HCT116 (cell line): ENCODE measurements around the gene TLE6. TPM values are rescaled to one million over a fixed set of nuclear protein-coding genes. Genes with fewer than 3 reads are reported as not detected.

Experiments used
- ATAC-seq: fragments of 200-7000 bp; cut with Tn5 transposase; 2 replicates; pipeline ENCODE4 v1.9.1; 2020; ENCODE audit warnings: mild to moderate bottlenecking, moderate library complexity
- BruUV-seq: library from RNA; stranded (reverse); fragments of 400-500 nt; replicated peaks from 2 replicates; lab custom pipeline; 2021; lab: Mats Ljungman, UMichigan
- CTCF ChIA-PET: fragments of 300-600 bp; sonication (Branson Sonifier 250); formaldehyde crosslinking; loops from one replicate; lab custom pipeline; 2021; ENCODE audit warnings: antibody characterized with exemption; lab: Charles Lee
- POLR2A ChIA-PET: fragments of 300-600, 350-600 bp; sonication (Branson Sonifier 250); formaldehyde crosslinking; loops from one replicate; lab custom pipeline; 2021; ENCODE audit warnings: antibody characterized with exemption; lab: Charles Lee
- RAD21 ChIA-PET, 2 experiments: fragments of 300-600 bp; sonication (Branson Sonifier 250); formaldehyde crosslinking; loops; one replicate each; lab custom pipeline; 2023; ENCODE audit warnings: low total read pairs in 2 of 2; ENCODE audit not compliant: uncharacterized antibody in 2 of 2, unreplicated experiment in 2 of 2, low non-redundant PET in 1 of 2; lab: Charles Lee
- DNase-seq: peaks from one replicate; pipeline ENCODE4 v3.0.0-alpha.2; 2010; ENCODE audit warnings: low read depth, low spot score
- H2AFZ ChIP-seq: fragments of 200-600 bp; shearing (Covaris generic), sonication (generic); 2 replicates; pipeline ENCODE4 v1.6.1; 2017; ENCODE audit warnings: low read depth, mixed run types, mixed read lengths, antibody characterized with exemption, low read length; ENCODE audit not compliant: poor library complexity, severe bottlenecking
- H3K27ac ChIP-seq: 2 replicates; pipeline ENCODE4 v1.5.1; 2012; ENCODE audit warnings: low read depth, low read length
- H3K27me3 ChIP-seq: fragments of 200-600 bp; sonication (generic); 2 replicates; pipeline ENCODE4 v1.6.1; 2016; ENCODE audit warnings: mixed run types, low read length, mixed read lengths; ENCODE audit not compliant: insufficient read depth
- H3K36me3 ChIP-seq, 2 experiments: fragments of 200-500 bp in 1 of 2; fragments of 200-600 bp in 1 of 2; sonication (Bioruptor generic) in 1 of 2; sonication (generic) in 1 of 2; 2 replicates each; pipeline versions ENCODE4 v1.5.1 to v1.6.1; 2014 to 2016; ENCODE audit warnings: low read length in 2 of 2, inconsistent platforms in 1 of 2, mixed read lengths in 1 of 2, mixed run types in 1 of 2; ENCODE audit not compliant: insufficient read depth in 2 of 2, control insufficient read depth in 1 of 2
- H3K4me1 ChIP-seq, 2 experiments: fragments of 200-600 bp in 1 of 2; sonication (generic) in 1 of 2; 2 replicates each; pipeline versions ENCODE4 v1.5.1 to v1.6.1; 2012 to 2017; ENCODE audit warnings: low read length in 2 of 2, inconsistent platforms in 1 of 2, mild to moderate bottlenecking in 1 of 2, mixed read lengths in 1 of 2, mixed run types in 1 of 2, moderate library complexity in 1 of 2; ENCODE audit not compliant: insufficient read depth in 2 of 2, control insufficient read depth in 1 of 2
- H3K4me2 ChIP-seq: fragments of 200-600 bp; sonication (generic); 2 replicates; pipeline ENCODE4 v1.6.1; 2017; ENCODE audit warnings: mixed run types, low read length, mixed read lengths
- H3K4me3 ChIP-seq, 2 experiments: fragments of 200-600 bp in 1 of 2; sonication (generic) in 1 of 2; replicated peaks in 1 of 2; 2 replicates each; pipeline ENCODE4 v1.5.1; 2011 to 2016; ENCODE audit warnings: low read length in 2 of 2, control low read depth in 1 of 2, low read depth in 1 of 2, mild to moderate bottlenecking in 1 of 2, mixed read lengths in 1 of 2, mixed run types in 1 of 2
- H3K79me2 ChIP-seq: fragments of 200-600 bp; sonication (generic); 2 replicates; pipeline ENCODE4 v1.6.1; 2017; ENCODE audit warnings: mild to moderate bottlenecking, mixed run types, low read length, moderate library complexity, mixed read lengths; ENCODE audit not compliant: insufficient read depth
- H3K9ac ChIP-seq: fragments of 200-600 bp; sonication (generic); 2 replicates; pipeline ENCODE4 v1.6.1; 2016; ENCODE audit warnings: low read length, mixed read lengths
- H3K9me2 ChIP-seq: fragments of 200-600 bp; sonication (generic), shearing (Covaris generic); 2 replicates; pipeline ENCODE4 v1.6.1; 2017; ENCODE audit warnings: mixed run types, mild to moderate bottlenecking, moderate library complexity; ENCODE audit not compliant: insufficient read depth
- H3K9me3 ChIP-seq, 2 experiments: fragments of 200-500 bp in 1 of 2; fragments of 200-600 bp in 1 of 2; sonication (Bioruptor generic) in 1 of 2; sonication (generic) in 1 of 2; 2 replicates each; pipeline ENCODE4 v1.6.1; 2014 to 2017; ENCODE audit warnings: low read length in 2 of 2, mixed read lengths in 2 of 2, inconsistent platforms in 1 of 2, low read depth in 1 of 2, mild to moderate bottlenecking in 1 of 2, mixed run types in 1 of 2, moderate library complexity in 1 of 2; ENCODE audit not compliant: control insufficient read depth in 1 of 2, insufficient read depth in 1 of 2
- H4K20me1 ChIP-seq: fragments of 200-600 bp; sonication (generic), shearing (Covaris generic); 2 replicates; pipeline ENCODE4 v1.6.1; 2017; ENCODE audit warnings: mixed run types, mild to moderate bottlenecking, moderate library complexity; ENCODE audit not compliant: insufficient read depth
- EGR1 ChIP-seq: IDR thresholded peaks from 2 replicates; pipeline ENCODE4 v1.6.1; 2012; ENCODE audit warnings: low read depth
- EZH2phosphoT487 ChIP-seq: fragments of 200-600 bp; IDR thresholded peaks from 2 replicates; pipeline ENCODE4 v1.6.1; 2018; ENCODE audit warnings: antibody characterized with exemption, borderline replicate concordance
- POLR2A ChIP-seq: IDR thresholded peaks from 2 replicates; pipeline ENCODE4 v1.7.0; 2011; ENCODE audit warnings: borderline replicate concordance; ENCODE audit not compliant: insufficient read depth, insufficient read length; ENCODE audit errors: extremely low read depth
- RAD21 ChIP-seq: IDR thresholded peaks from 2 replicates; pipeline ENCODE4 v1.6.1; 2012; ENCODE audit warnings: low read depth, mild to moderate bottlenecking
- SIN3A ChIP-seq: IDR thresholded peaks from 2 replicates; pipeline ENCODE4 v1.6.1; 2012; ENCODE audit warnings: low read depth
- ZNF274 ChIP-seq: fragments of 200-500 bp; sonication (Bioruptor generic); IDR thresholded peaks from 2 replicates; pipeline ENCODE4 v1.6.1; 2014; ENCODE audit warnings: mild to moderate bottlenecking, low read depth, low read length, inconsistent platforms
- intact Hi-C: fragments of 100-400 bp; cut with micrococcal nuclease; formaldehyde crosslinking; loops from 2 replicates; pipeline ENCODE4 v1.10.0; 2022
- total RNA-seq: library from RNA; stranded (reverse); gene quantifications from one replicate; pipeline ENCODE4 v1.2.1, GENCODE V29; 2021; ENCODE audit not compliant: unreplicated experiment
- TF ChIP-seq, protein P1 (sequence below): IDR thresholded peaks from 2 replicates; pipeline ENCODE4 v1.6.1; 2011; ENCODE audit warnings: mild to moderate bottlenecking, low read length, moderate library complexity; ENCODE audit not compliant: insufficient replicate concordance; ENCODE audit errors: extremely low read depth
- TF ChIP-seq, protein P2 (sequence below): IDR thresholded peaks from 2 replicates; pipeline ENCODE4 v1.6.1; 2012
- TF ChIP-seq, protein P3 (sequence below), 3 experiments: fragments of 200-600 bp in 1 of 3; sonication (generic) in 1 of 3; IDR thresholded peaks in 2 of 3; conservative IDR thresholded peaks in 1 of 3; 2 replicates each; pipeline ENCODE4 v1.5.1; 2012 to 2017; ENCODE audit warnings: low read depth in 2 of 3, low read length in 2 of 3, antibody characterized with exemption in 1 of 3, borderline replicate concordance in 1 of 3, control low read depth in 1 of 3, mild to moderate bottlenecking in 1 of 3, mixed read lengths in 1 of 3, mixed run types in 1 of 3, moderate library complexity in 1 of 3; ENCODE audit not compliant: insufficient read depth in 1 of 3
- TF ChIP-seq, protein P4 (sequence below): IDR thresholded peaks from 2 replicates; pipeline ENCODE4 v1.6.1; 2012; ENCODE audit warnings: low read depth
- TF ChIP-seq, protein P5 (sequence below): IDR thresholded peaks from 2 replicates; pipeline ENCODE4 v1.6.1; 2012

Gene TLE6
- total RNA-seq, 1 experiment from 2014 or later, result 10.9 TPM

DNA sequence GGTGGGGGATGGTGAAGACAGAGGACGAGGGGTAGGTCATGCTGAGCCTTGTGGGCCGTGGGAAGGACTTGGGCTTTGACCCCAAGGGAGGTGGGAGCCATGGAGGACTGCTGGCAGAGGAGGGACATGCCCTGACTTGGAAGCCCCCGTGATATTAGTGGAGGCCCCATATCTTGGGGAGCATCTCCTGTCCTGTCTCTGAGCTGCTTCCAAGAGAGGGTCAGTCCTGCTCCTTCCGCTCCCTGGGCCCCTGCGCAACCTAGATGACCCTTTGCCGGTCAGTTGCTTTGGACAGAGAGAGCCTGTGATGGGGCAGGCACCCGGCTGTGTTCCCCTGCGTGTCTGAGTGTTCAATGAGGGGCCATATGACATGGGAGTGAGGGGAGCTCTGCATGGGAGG, 5.2 kb downstream of the TLE6 start (continued):
- TF ChIP-seq, protein P1, sequence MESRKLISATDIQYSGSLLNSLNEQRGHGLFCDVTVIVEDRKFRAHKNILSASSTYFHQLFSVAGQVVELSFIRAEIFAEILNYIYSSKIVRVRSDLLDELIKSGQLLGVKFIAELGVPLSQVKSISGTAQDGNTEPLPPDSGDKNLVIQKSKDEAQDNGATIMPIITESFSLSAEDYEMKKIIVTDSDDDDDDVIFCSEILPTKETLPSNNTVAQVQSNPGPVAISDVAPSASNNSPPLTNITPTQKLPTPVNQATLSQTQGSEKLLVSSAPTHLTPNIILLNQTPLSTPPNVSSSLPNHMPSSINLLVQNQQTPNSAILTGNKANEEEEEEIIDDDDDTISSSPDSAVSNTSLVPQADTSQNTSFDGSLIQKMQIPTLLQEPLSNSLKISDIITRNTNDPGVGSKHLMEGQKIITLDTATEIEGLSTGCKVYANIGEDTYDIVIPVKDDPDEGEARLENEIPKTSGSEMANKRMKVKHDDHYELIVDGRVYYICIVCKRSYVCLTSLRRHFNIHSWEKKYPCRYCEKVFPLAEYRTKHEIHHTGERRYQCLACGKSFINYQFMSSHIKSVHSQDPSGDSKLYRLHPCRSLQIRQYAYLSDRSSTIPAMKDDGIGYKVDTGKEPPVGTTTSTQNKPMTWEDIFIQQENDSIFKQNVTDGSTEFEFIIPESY, result no peak
- no peak for TF ChIP-seq ZNF274
- TF ChIP-seq SIN3A, result no peak

DNA sequence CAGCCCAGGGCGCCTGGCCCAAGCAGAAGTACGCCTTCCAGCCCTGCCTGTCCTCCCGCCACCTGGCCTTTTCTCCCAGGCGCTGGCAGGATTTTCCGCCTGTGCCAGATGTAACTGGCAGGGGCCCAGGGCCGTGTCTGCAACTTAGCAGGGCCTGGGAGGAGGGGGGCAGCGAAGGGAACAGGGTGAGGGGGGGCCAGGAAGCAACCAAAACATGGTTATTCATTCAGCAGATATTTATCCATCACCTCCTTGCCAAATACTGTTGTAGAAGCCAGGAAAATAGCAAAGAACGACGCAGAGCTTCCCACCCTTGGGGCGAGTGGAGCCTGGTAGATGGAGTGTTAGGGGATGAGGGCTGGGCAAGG, 5.6 kb downstream of the TLE6 start:
- Histone ChIP-seq H3K9ac (no peak overlapping the region), H4K20me1 (no peaks in the 10 kb centered on the region), H3K27ac (no peak overlapping the region), H3K9me2 (no peaks in the 10 kb centered on the region), H3K79me2 (no peaks in the 10 kb centered on the region), H3K36me3 (no peaks in the 10 kb centered on the region), H3K27me3 (no peaks in the 10 kb centered on the region), H2AFZ (no peak overlapping the region), H3K4me3 (no peak overlapping the region), H3K9me3 (no peaks in the 10 kb centered on the region), H3K4me2 (no peak overlapping the region), H3K4me1 (peaks cover 7 to 24% of the 10 kb centered on the region in 2 experiments)
- no TSS peak for BruUV-seq
- CTCF ChIA-PET, result no interaction called here
- DNase-seq (no peak), ATAC-seq (no peak)
- RAD21 ChIA-PET, result no interaction called here
- TF ChIP-seq SIN3A (no peak), ZNF274 (no peak), POLR2A (no peak), EZH2phosphoT487 (no peak), EGR1 (no peak), RAD21 (no peak)
- TF ChIP-seq, protein P2, sequence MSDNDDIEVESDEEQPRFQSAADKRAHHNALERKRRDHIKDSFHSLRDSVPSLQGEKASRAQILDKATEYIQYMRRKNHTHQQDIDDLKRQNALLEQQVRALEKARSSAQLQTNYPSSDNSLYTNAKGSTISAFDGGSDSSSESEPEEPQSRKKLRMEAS, result no peak
- TF ChIP-seq, protein P3, sequence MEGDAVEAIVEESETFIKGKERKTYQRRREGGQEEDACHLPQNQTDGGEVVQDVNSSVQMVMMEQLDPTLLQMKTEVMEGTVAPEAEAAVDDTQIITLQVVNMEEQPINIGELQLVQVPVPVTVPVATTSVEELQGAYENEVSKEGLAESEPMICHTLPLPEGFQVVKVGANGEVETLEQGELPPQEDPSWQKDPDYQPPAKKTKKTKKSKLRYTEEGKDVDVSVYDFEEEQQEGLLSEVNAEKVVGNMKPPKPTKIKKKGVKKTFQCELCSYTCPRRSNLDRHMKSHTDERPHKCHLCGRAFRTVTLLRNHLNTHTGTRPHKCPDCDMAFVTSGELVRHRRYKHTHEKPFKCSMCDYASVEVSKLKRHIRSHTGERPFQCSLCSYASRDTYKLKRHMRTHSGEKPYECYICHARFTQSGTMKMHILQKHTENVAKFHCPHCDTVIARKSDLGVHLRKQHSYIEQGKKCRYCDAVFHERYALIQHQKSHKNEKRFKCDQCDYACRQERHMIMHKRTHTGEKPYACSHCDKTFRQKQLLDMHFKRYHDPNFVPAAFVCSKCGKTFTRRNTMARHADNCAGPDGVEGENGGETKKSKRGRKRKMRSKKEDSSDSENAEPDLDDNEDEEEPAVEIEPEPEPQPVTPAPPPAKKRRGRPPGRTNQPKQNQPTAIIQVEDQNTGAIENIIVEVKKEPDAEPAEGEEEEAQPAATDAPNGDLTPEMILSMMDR (IDR thresholded peaks at IDR 0.05 in 2 of 3, conservative IDR thresholded peaks at IDR 0.05 in 1 of 3; ENCODE audit: borderline replicate concordance in 1 of 3, insufficient read depth in 1 of 3, low read depth in 2 of 3, low read length in 2 of 3), result no peak
- TF ChIP-seq, protein P1, result no peak
- TF ChIP-seq, protein P4, sequence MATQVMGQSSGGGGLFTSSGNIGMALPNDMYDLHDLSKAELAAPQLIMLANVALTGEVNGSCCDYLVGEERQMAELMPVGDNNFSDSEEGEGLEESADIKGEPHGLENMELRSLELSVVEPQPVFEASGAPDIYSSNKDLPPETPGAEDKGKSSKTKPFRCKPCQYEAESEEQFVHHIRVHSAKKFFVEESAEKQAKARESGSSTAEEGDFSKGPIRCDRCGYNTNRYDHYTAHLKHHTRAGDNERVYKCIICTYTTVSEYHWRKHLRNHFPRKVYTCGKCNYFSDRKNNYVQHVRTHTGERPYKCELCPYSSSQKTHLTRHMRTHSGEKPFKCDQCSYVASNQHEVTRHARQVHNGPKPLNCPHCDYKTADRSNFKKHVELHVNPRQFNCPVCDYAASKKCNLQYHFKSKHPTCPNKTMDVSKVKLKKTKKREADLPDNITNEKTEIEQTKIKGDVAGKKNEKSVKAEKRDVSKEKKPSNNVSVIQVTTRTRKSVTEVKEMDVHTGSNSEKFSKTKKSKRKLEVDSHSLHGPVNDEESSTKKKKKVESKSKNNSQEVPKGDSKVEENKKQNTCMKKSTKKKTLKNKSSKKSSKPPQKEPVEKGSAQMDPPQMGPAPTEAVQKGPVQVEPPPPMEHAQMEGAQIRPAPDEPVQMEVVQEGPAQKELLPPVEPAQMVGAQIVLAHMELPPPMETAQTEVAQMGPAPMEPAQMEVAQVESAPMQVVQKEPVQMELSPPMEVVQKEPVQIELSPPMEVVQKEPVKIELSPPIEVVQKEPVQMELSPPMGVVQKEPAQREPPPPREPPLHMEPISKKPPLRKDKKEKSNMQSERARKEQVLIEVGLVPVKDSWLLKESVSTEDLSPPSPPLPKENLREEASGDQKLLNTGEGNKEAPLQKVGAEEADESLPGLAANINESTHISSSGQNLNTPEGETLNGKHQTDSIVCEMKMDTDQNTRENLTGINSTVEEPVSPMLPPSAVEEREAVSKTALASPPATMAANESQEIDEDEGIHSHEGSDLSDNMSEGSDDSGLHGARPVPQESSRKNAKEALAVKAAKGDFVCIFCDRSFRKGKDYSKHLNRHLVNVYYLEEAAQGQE, result no peak
- TF ChIP-seq, protein P5, sequence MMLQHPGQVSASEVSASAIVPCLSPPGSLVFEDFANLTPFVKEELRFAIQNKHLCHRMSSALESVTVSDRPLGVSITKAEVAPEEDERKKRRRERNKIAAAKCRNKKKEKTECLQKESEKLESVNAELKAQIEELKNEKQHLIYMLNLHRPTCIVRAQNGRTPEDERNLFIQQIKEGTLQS, result no peak
- intact Hi-C loops, result no loop called here
- POLR2A ChIA-PET, result interaction anchor here (1.7 kb wide), 1 partner anchor 23 kb away, joined by 3 read pairs; no protein-coding TSS in a partner anchor
